SJSA1 (cell line): ENCODE measurements around the gene YJEFN3. TPM values are rescaled to one million over a fixed set of nuclear protein-coding genes. Genes with fewer than 3 reads are reported as not detected.
A peak's percentile ranks its signal among the peaks of the same experiment; 100 is the strongest.

Source experiments
- DNase-seq, 2 experiments: peaks; one replicate each; pipeline ENCODE4 v3.0.0-alpha.2; 2015 to 2020; ENCODE audit warnings: low spot score in 2 of 2, low read depth in 1 of 2
- H3K27ac ChIP-seq: fragments of 250-450 bp; sonication (Bioruptor Pico); 2 replicates; pipeline ENCODE4 v1.5.1; 2020; ENCODE audit warnings: mild to moderate bottlenecking, moderate library complexity
- H3K27me3 ChIP-seq: fragments of 250-450 bp; sonication (Bioruptor Pico); replicated peaks from 2 replicates; pipeline ENCODE4 v1.5.1; 2020; ENCODE audit warnings: mild to moderate bottlenecking, moderate library complexity
- H3K36me3 ChIP-seq: fragments of 250-450 bp; sonication (Bioruptor Pico); 2 replicates; pipeline ENCODE4 v1.5.1; 2020; ENCODE audit warnings: mild to moderate bottlenecking
- H3K4me1 ChIP-seq: fragments of 250-450 bp; sonication (Bioruptor Pico); replicated peaks from 2 replicates; pipeline ENCODE4 v1.6.1; 2021; ENCODE audit warnings: mild to moderate bottlenecking
- H3K4me3 ChIP-seq: fragments of 250-450 bp; sonication (Bioruptor Pico); 2 replicates; pipeline ENCODE4 v1.5.1; 2020; ENCODE audit warnings: mild to moderate bottlenecking
- H3K9me3 ChIP-seq: fragments of 250-450 bp; sonication (Bioruptor Pico); replicated peaks from 2 replicates; pipeline ENCODE4 v1.5.1; 2020; ENCODE audit warnings: mild to moderate bottlenecking
- total RNA-seq: library from RNA; depleted of rRNA; stranded (reverse); fragments of >200 nt; shearing (Covaris generic); gene quantifications from 2 replicates; pipeline ENCODE4 v1.2.3, GENCODE V29; 2014

YJEFN3 gene
- total RNA-seq, 1 experiment from 2014 or later: 1.8 TPM

GRCh38 chr19:19554074-19555023 is 25.6 kb downstream of the YJEFN3 start:
- Histone ChIP-seq H3K4me1 (no peaks in the 10 kb centered on the region), H3K27me3 (no peaks in the 10 kb centered on the region; the same call in 1 of the 2 replicates), H3K4me3 (no peak overlapping the region), H3K27ac (no peak overlapping the region), H3K36me3 (no peaks in the 10 kb centered on the region), H3K9me3 (no peaks in the 10 kb centered on the region)
- DNase-seq: peak in 1 of 2 experiments; percentile 27

GRCh38 chr19:19558055-19558454 is 29.3 kb downstream of the YJEFN3 start:
- Histone ChIP-seq H3K36me3 (no peaks in the 10 kb centered on the region), H3K4me3 (no peak overlapping the region), H3K9me3 (no peaks in the 10 kb centered on the region), H3K4me1 (no peaks in the 10 kb centered on the region), H3K27ac (no peak overlapping the region), H3K27me3 (no peaks in the 10 kb centered on the region)
- DNase-seq: no peak

GRCh38 chr19:19558636-19559035 is 29.9 kb downstream of the YJEFN3 start:
- no peak for DNase-seq
- no peaks in the 10 kb centered on the region for H3K9me3 ChIP-seq
- H3K36me3 ChIP-seq: no peaks in the 10 kb centered on the region
- H3K27ac ChIP-seq: no peak overlapping the region
- H3K27me3 ChIP-seq: no peaks in the 10 kb centered on the region
- H3K4me3 ChIP-seq: no peak overlapping the region
- H3K4me1 ChIP-seq: no peaks in the 10 kb centered on the region

GRCh38 chr19:19559931-19560330 is 31.2 kb downstream of the YJEFN3 start:
- Histone ChIP-seq H3K4me3 (no peak overlapping the region), H3K9me3 (no peaks in the 10 kb centered on the region), H3K27ac (no peak overlapping the region), H3K36me3 (no peaks in the 10 kb centered on the region), H3K4me1 (no peaks in the 10 kb centered on the region), H3K27me3 (no peaks in the 10 kb centered on the region)
- DNase-seq: no peak

- Histone ChIP-seq H3K36me3 (no peaks in the 10 kb centered on the region), H3K9me3 (no peaks in the 10 kb centered on the region), H3K4me1 (no peaks in the 10 kb centered on the region), H3K27ac (no peak overlapping the region), H3K27me3 (no peaks in the 10 kb centered on the region), H3K4me3 (no peak overlapping the region)
- DNase-seq: no peak
Observed at GRCh38 chr19:19561946-19562664, 33.4 kb downstream of the YJEFN3 start.

- no peak overlapping the region for H3K4me3 ChIP-seq
- no peak for DNase-seq
- no peaks in the 10 kb centered on the region for H3K9me3 ChIP-seq
Observed at GRCh38 chr19:19562665-19563347, 34.1 kb downstream of the YJEFN3 start.

GRCh38 chr19:19563348-19563848 is 34.7 kb downstream of the YJEFN3 start:
- no peak for DNase-seq
- Histone ChIP-seq H3K27me3 (no peaks in the 10 kb centered on the region), H3K4me1 (no peaks in the 10 kb centered on the region), H3K36me3 (no peaks in the 10 kb centered on the region), H3K27ac (no peak overlapping the region), H3K9me3 (no peaks in the 10 kb centered on the region), H3K4me3 (no peak overlapping the region)

More at GRCh38 chr19:19562665-19563347, 34.1 kb downstream of the YJEFN3 start:
- Histone ChIP-seq H3K27ac (no peak overlapping the region), H3K27me3 (no peaks in the 10 kb centered on the region), H3K4me1 (no peaks in the 10 kb centered on the region), H3K36me3 (no peaks in the 10 kb centered on the region)

GRCh38 chr19:19566306-19566705 is 37.6 kb downstream of the YJEFN3 start:
- Histone ChIP-seq H3K27ac (no peak overlapping the region), H3K9me3 (no peaks in the 10 kb centered on the region), H3K36me3 (no peaks in the 10 kb centered on the region), H3K27me3 (no peaks in the 10 kb centered on the region), H3K4me1 (no peaks in the 10 kb centered on the region), H3K4me3 (no peak overlapping the region)
- no peak for DNase-seq

GRCh38 chr19:19567391-19567790 is 38.7 kb downstream of the YJEFN3 start:
- DNase-seq: no peak
- no peak overlapping the region for H3K4me3 ChIP-seq
- no peaks in the 10 kb centered on the region for H3K27me3 ChIP-seq
- H3K36me3 ChIP-seq: no peaks in the 10 kb centered on the region
- H3K4me1 ChIP-seq: no peaks in the 10 kb centered on the region
- no peak overlapping the region for H3K27ac ChIP-seq
- H3K9me3 ChIP-seq: no peaks in the 10 kb centered on the region

GRCh38 chr19:19568802-19569756 is 40.4 kb downstream of the YJEFN3 start:
- H3K9me3 ChIP-seq: no peaks in the 10 kb centered on the region

GRCh38 chr19:19570571-19570970 is 41.9 kb downstream of the YJEFN3 start:
- Histone ChIP-seq H3K36me3 (no peaks in the 10 kb centered on the region), H3K27ac (no peak overlapping the region), H3K4me3 (no peak overlapping the region), H3K4me1 (no peaks in the 10 kb centered on the region), H3K27me3 (no peaks in the 10 kb centered on the region), H3K9me3 (no peaks in the 10 kb centered on the region)
- DNase-seq: no peak

More at GRCh38 chr19:19568802-19569756, 40.4 kb downstream of the YJEFN3 start:
- DNase-seq: no peak
- no peak overlapping the region for H3K4me3 ChIP-seq
- no peaks in the 10 kb centered on the region for H3K4me1 ChIP-seq
- no peaks in the 10 kb centered on the region for H3K36me3 ChIP-seq
- no peaks in the 10 kb centered on the region for H3K27me3 ChIP-seq
- no peak overlapping the region for H3K27ac ChIP-seq

- Histone ChIP-seq H3K4me1 (no peaks in the 10 kb centered on the region), H3K36me3 (no peaks in the 10 kb centered on the region), H3K9me3 (no peaks in the 10 kb centered on the region), H3K27me3 (no peaks in the 10 kb centered on the region), H3K27ac (no peak overlapping the region), H3K4me3 (no peak overlapping the region)
- no peak for DNase-seq
Observed at GRCh38 chr19:19571071-19571786, 42.5 kb downstream of the YJEFN3 start.
